NB4 (cell line): ENCODE data around the gene APP.

Source experiments
- DNase-seq: peaks from one replicate; pipeline ENCODE4 v3.0.0; 2010; ENCODE audit warnings: low read depth
- H3K4me3 ChIP-seq: one replicate; pipeline ENCODE4 v1.5.1; 2011; ENCODE audit warnings: mild to moderate bottlenecking, low read depth, low read length, moderate library complexity
- CTCF ChIP-seq: IDR thresholded peaks from one replicate; pipeline ENCODE4 v1.5.1; 2012; ENCODE audit warnings: low read depth, low read length
- MAX ChIP-seq: IDR thresholded peaks from 2 replicates; pipeline ENCODE4 v1.6.1; 2011; ENCODE audit warnings: low read depth, low read length
- MYC ChIP-seq: IDR thresholded peaks from 2 replicates; pipeline ENCODE4 v1.6.1; 2011; ENCODE audit warnings: low read depth, low read length
- POLR2A ChIP-seq: IDR thresholded peaks from 2 replicates; pipeline ENCODE4 v1.6.1; 2011; ENCODE audit warnings: mild to moderate bottlenecking; ENCODE audit not compliant: insufficient read length; ENCODE audit errors: extremely low read depth

Gene APP

GRCh38 chr21:25891596-25891995 lies 279.0 kb downstream of the APP start:
- H3K4me3 ChIP-seq: no peak overlapping the region
- no peak for DNase-seq
- TF ChIP-seq MYC (no peak), MAX (no peak), CTCF (no peak), POLR2A (no peak)

- TF ChIP-seq POLR2A: no peak
- no peak for TF ChIP-seq CTCF
- TF ChIP-seq MAX: no peak
- no peak for TF ChIP-seq MYC
- no peak for DNase-seq
- H3K4me3 ChIP-seq: no peak overlapping the region
These were observed 280.6 kb downstream of the APP start for GRCh38 chr21:25890001-25890400.

GRCh38 chr21:25888711-25889110 lies 281.9 kb downstream of the APP start:
- TF ChIP-seq MYC (no peak), MAX (no peak), POLR2A (no peak), CTCF (no peak)
- DNase-seq: no peak
- no peak overlapping the region for H3K4me3 ChIP-seq

GRCh38 chr21:25887646-25888306 lies 282.8 kb downstream of the APP start:
- no peak overlapping the region for H3K4me3 ChIP-seq
- DNase-seq: no peak
- no peak for TF ChIP-seq MAX
- TF ChIP-seq POLR2A: no peak

- no peak overlapping the region for H3K4me3 ChIP-seq
- no peak for DNase-seq
- TF ChIP-seq POLR2A: no peak
- TF ChIP-seq MAX: no peak
- TF ChIP-seq MYC: no peak
- no peak for TF ChIP-seq CTCF
These were observed 283.4 kb downstream of the APP start for GRCh38 chr21:25887166-25887565.

GRCh38 chr21:25885880-25886279 lies 284.7 kb downstream of the APP start:
- TF ChIP-seq MYC (no peak), MAX (no peak), POLR2A (no peak), CTCF (no peak)
- no peak for DNase-seq
- H3K4me3 ChIP-seq: no peak overlapping the region
